ENCODE measurements around the gene KCTD18.
A peak's percentile ranks its signal among the peaks of the same experiment; 100 is the strongest.

Gene KCTD18

GRCh38 chr2:200509612-200510433, at the start of gene KCTD18:
TSS of gene KCTD18 (minus strand) at chr2:200510068. CDS start at chr2:200507016, 3,052 bp downstream.
- DNase-seq: peak; percentile 68 to 92 (median 84)

GRCh38 chr2:200540793-200541192, 30.9 kb upstream of the KCTD18 start:
- DNase-seq: no peak

GRCh38 chr2:200538139-200538538, 28.3 kb upstream of the KCTD18 start:
- no peak for DNase-seq

DNA sequence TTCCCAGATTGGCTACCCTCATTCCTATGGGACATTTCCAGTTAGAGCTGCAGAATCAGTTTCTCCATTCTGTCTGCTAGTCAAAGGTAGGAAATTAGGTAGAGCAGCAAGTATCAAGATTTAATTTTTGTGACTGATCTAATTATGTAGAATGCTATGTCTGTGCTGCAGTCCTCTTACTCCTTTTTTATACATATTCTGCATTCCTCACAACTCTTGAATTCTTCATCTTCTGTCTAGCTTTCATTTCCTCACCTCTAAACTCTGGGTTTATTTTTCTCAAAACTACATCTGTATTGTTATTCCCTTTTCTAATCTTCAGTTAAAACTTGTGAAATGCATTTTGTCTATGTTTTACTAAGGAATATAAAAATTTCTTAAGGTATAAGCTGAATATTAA, 24.7 kb upstream of the KCTD18 start:
- DNase-seq: no peak

GRCh38 chr2:200533754-200534153, 23.9 kb upstream of the KCTD18 start:
- no peak for DNase-seq

DNA sequence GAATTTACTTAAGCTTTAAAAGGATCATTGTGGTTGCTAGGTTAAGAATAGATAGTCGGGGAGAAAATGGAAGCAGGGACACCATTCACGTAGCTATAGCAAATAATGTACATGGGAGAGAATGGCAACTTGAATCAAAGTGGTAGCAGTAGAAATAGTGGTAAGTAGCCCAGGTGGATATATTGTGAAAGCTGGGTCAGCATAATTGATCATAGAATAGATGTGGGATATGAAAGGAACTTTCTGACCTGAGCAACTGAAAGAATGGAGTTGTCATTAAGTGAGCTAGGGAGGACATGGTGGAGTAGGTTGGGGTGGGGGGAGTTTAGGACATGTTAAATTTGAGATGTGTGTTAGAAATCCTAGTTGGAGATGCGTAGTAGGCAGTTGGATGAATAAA, 18.4 kb upstream of the KCTD18 start:
- no peak for DNase-seq

GRCh38 chr2:200525882-200526651, 16.2 kb upstream of the KCTD18 start, which contains the start of gene SGO2:
TSS of gene SGO2 (plus strand) at chr2:200526207. CDS start at chr2:200532976, 6,769 bp downstream.
- DNase-seq: peak; percentile 79 to 95 (median 87)

GRCh38 chr2:200525551-200525881, 15.6 kb upstream of the KCTD18 start:
- DNase-seq: no peak

DNA sequence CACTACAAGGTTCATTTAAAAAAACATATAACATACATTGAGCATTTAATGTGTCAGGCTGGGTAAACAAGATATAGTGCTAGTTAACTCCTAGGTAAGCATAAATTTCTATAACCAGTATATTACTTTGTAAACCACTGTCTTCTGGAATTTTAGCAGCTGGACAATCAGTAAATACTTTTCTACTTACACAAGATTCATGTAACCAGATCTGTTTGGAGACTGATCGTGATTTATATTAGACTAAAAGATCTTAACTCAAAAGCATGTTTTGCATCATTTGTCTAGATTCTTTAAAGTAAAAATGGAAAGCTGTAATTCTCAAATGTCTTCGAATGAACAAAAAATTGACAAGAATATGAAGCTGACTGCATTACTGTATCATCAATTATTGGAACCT, 15.2 kb upstream of the KCTD18 start:
- no peak for DNase-seq

DNA sequence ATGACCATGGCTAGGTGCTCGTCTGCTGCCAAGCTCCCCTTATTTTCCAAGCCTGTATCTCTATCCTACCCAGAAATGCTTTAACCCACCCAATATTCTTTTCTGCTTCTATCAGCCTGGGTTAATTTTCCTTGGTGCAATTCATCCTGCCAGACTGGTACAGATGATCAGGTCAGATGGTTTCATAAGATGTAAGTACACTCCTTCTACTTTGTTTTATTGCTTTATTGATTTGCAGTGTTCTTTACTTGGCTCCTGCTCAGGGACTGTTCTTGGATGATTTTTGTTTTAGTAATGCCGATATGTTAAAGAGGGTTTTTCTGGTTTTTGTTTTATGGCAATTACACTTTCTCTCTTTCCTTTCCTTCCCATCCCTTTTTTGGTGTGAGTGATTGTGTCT, 13.7 kb upstream of the KCTD18 start:
- no peak for DNase-seq

- no peak for DNase-seq
These were observed 13.3 kb upstream of the KCTD18 start for GRCh38 chr2:200523158-200523557.

- no peak for DNase-seq
These were observed 5.3 kb upstream of the KCTD18 start for GRCh38 chr2:200515155-200515554.

- DNase-seq: no peak
These were observed 645 bp downstream of the KCTD18 start for GRCh38 chr2:200509235-200509611.

GRCh38 chr2:200507179-200507578, 2.7 kb downstream of the KCTD18 start:
- DNase-seq: no peak

DNA sequence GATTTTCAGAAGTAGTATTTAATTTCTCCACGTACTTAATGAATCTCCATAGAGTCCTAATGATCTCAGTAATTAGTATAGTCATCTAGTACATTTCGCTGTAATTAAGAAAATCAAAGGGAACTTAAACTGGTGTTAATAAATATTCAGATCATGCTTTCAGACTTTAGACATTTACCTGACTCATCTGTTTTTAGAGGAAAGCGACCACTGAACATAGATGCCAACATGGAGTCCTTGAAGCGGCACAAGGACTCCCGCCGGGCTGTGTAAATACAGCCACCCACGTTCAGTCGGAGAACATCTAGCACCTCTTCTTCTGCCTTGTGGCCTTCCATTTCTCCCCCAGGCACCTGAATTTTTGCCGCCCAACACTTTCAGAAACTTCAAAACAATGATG, 3.2 kb downstream of the KCTD18 start:
- no peak for DNase-seq

DNA sequence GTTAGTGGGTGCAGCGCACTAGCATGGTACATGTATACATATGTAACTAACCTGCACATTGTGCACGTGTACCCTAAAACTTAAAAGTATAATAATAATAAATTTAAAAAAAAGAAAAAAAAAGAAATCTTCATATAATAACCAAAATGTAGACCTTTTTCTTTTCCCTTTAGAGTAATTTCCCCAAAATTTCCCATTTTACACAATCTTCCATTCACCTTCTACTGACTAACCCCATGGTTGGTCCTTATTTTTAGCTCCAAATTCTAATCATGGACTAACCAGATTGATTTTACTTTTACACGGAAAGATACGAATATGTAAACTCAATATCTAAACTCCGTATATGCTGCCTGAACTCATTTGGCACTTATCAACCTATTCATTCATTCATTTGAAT, 7.7 kb downstream of the KCTD18 start:
- DNase-seq: no peak

DNA sequence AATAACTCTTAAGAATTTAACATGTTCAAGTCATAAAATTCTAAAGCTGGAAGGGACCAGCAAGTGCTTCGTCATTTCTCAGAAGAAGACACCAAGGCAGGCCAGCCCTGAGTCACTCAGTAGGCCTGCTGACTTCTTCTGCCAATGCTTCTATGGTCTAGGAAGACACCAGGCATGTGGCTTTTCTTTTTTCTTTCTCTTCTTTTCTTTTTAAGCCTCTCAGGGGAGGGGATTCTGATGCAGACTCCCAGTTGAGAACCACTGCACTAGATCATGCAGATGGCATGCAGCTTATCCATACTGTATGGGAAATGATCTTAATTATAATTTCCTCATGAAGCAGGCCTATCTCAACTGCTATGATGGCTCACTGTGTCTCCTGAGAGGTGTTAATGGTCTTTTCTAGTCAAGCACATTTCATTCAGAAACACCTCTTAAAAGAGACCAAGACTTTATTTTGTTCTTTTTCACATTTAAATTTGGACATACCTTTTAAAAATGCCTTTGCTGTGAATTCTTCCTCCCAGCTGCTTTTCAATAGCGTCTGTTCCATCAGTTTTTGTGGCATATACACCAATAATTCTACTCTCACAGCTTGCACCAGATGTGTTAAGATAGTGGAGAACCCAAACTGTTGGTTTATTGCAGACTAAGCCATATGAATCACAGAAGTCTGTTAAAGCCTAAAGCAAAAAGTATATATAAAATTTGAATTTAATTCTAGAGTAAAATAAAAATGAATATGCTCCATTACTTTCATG, 11.3 kb downstream of the KCTD18 start:
- no peak for DNase-seq

- DNase-seq: no peak
These were observed 13.2 kb downstream of the KCTD18 start for GRCh38 chr2:200496696-200497095.

DNA sequence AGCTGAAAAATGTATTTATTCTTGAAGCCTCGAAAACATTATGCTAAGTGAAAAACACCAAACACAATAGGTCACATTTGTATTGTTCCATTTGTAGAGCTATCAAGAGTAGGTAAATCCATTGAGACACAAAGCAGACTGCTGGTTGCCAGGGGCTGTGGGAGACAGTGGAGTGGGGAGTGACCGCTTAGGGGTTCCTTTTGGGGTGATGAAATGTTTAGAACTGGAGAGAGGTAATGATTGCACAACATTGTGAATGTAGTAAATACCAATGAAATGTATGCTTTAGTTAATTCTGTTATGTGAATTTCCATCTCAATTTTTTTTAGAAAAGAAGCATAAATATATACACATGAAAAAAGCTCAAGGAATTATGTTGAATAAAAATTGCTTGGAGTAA, 15.8 kb downstream of the KCTD18 start:
- no peak for DNase-seq

DNA sequence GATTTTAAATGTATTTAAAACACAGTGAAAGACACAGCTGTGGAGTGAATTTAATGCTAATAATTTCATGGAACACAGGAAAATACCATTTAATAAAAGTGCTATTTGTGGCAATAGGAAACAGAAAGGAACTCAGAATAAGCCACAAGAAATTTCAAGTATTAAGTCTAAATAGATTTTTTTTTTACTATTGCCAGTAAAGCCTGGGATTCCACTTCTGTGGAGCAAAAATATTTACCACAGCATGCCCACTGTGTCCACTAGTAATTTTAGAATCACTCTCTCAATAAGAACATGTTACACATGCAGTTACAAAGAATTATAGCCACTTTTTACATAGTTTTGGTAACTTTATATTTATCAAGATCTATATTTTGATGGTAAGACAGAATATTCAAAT, 17.2 kb downstream of the KCTD18 start:
- DNase-seq: no peak

DNA sequence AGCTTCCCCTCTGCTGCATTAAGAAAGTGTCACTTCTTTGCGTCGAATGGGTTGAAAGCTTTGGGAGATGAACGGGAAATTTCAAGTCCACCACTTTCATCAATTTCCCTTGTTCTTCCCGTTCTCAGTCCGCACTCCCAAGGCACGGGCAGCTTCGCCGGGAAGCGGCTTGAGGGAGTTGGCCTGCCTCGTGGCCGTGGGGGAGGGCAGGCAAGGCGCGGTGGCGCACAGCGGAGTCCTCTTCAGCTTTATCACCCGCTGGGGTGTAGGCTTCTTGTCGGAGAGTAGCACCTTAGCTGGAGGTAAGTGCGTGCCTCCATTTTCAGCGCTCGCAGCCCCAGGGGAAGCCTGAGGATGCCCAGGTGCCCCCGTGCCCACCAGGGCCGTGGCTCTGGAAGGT, 19.9 kb downstream of the KCTD18 start:
- no peak for DNase-seq

DNA sequence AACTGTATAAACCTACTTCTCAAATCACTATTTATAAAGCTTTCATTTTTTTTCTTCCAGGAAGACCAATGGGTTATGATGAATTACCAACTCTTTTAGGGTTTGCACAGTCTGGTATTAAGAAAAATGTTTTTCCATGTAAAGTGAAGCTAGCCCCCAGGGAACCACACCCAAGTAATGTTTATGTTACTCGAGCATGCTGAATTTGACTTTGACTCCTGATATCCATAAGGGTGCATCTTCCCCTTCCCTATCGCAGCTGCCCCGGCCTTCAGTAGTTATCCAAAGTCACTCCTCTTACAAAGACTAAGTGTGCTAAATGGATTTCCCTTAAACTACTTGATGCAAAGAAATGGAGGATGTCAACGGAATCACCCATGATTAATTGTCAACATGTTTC, 21.7 kb downstream of the KCTD18 start:
- no peak for DNase-seq

GRCh38 chr2:200486529-200486928, 23.3 kb downstream of the KCTD18 start:
- no peak for DNase-seq

- DNase-seq: no peak
These were observed 24.9 kb downstream of the KCTD18 start for GRCh38 chr2:200484934-200485333.
